ENCODE results near the gene SLC16A12.

SLC16A12 gene

DNA sequence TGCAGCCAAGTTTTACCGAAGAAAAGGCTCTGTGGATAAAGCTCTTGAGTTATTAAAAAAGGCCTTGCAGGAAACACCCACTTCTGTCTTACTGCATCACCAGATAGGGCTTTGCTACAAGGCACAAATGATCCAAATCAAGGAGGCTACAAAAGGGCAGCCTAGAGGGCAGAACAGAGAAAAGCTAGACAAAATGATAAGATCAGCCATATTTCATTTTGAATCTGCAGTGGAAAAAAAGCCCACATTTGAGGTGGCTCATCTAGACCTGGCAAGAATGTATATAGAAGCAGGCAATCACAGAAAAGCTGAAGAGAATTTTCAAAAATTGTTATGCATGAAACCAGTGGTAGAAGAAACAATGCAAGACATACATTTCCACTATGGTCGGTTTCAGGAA, 132.4 kb downstream of the SLC16A12 start:
- H3K4me1 ChIP-seq, result no peaks in the 10 kb centered on the region

GRCh38 chr10:89399956-89400355, 135.4 kb downstream of the SLC16A12 start:
- no peak for DNase-seq
- Histone ChIP-seq H3K27me3 (no peaks in the 10 kb centered on the region), H3K9me3 (no peaks in the 10 kb centered on the region), H3K4me3 (ENCODE audit: low read depth, low read length) (no peak overlapping the region), H3K36me3 (no peaks in the 10 kb centered on the region; the same call in 1 of the 2 replicates), H3K4me1 (no peaks in the 10 kb centered on the region)
- TF ChIP-seq CTCF (IDR thresholded peaks at IDR 0.05; ENCODE audit: low read depth, low read length), result no peak

More for the DNA sequence above, 132.4 kb downstream of the SLC16A12 start:
- TF ChIP-seq CTCF (IDR thresholded peaks at IDR 0.05; ENCODE audit: low read depth, low read length), result no peak
- no peaks in the 10 kb centered on the region for H3K9me3 ChIP-seq
- no peak overlapping the region for H3K4me3 ChIP-seq (ENCODE audit: low read depth, low read length)
- H3K36me3 ChIP-seq, result no peaks in the 10 kb centered on the region; the same call in 1 of the 2 replicates
- H3K27me3 ChIP-seq, result no peaks in the 10 kb centered on the region
- no peak for DNase-seq

- TF ChIP-seq CTCF (IDR thresholded peaks at IDR 0.05; ENCODE audit: low read depth, low read length), result no peak
- Histone ChIP-seq H3K27me3 (no peaks in the 10 kb centered on the region), H3K4me3 (ENCODE audit: low read depth, low read length) (no peak overlapping the region), H3K4me1 (no peaks in the 10 kb centered on the region), H3K9me3 (no peaks in the 10 kb centered on the region), H3K36me3 (no peaks in the 10 kb centered on the region)
- DNase-seq, result no peak
Observed at GRCh38 chr10:89398003-89398749, 137.2 kb downstream of the SLC16A12 start.

- no peaks in the 10 kb centered on the region for H3K36me3 ChIP-seq
- no peak for DNase-seq
- peaks cover 2% of the 10 kb centered on the region; the same call in 1 of the 2 replicates for H3K4me1 ChIP-seq
- H3K27me3 ChIP-seq, result no peaks in the 10 kb centered on the region
- no peaks in the 10 kb centered on the region for H3K9me3 ChIP-seq
- no peak for TF ChIP-seq CTCF (IDR thresholded peaks at IDR 0.05; ENCODE audit: low read depth, low read length)
- H3K4me3 ChIP-seq (ENCODE audit: low read depth, low read length), result no peak overlapping the region
Observed at GRCh38 chr10:89395141-89395540, 140.3 kb downstream of the SLC16A12 start.

GRCh38 chr10:89393898-89394297, 141.5 kb downstream of the SLC16A12 start:
- TF ChIP-seq CTCF (IDR thresholded peaks at IDR 0.05; ENCODE audit: low read depth, low read length), result no peak

GRCh38 chr10:89392974-89393373, 142.4 kb downstream of the SLC16A12 start:
- Histone ChIP-seq H3K9me3 (no peaks in the 10 kb centered on the region), H3K4me1 (peaks cover 2% of the 10 kb centered on the region; the same call in 1 of the 2 replicates), H3K27me3 (no peaks in the 10 kb centered on the region), H3K36me3 (no peaks in the 10 kb centered on the region), H3K4me3 (ENCODE audit: low read depth, low read length) (peak overlapping the region; percentile 83)
- no peak for TF ChIP-seq CTCF (IDR thresholded peaks at IDR 0.05; ENCODE audit: low read depth, low read length)
- no peak for DNase-seq

More at GRCh38 chr10:89393898-89394297, 141.5 kb downstream of the SLC16A12 start:
- DNase-seq, result no peak
- Histone ChIP-seq H3K9me3 (no peaks in the 10 kb centered on the region), H3K4me3 (ENCODE audit: low read depth, low read length) (no peak overlapping the region), H3K36me3 (no peaks in the 10 kb centered on the region), H3K4me1 (peaks cover 2% of the 10 kb centered on the region; the same call in 1 of the 2 replicates), H3K27me3 (no peaks in the 10 kb centered on the region)
